Endothelial cell of umbilical vein (primary cell): ENCODE data around the gene LTBP2. TPM values are rescaled to one million over a fixed set of nuclear protein-coding genes. Genes with fewer than 3 reads are reported as not detected.

Experiments used
- BruUV-seq: library from RNA; stranded (reverse); fragments of 400-500 nt; replicated peaks from 2 replicates; lab custom pipeline; 2021; lab: Mats Ljungman, UMichigan
- CTCF ChIA-PET: fragments of 300-600, 350-600 bp; sonication (Branson Sonifier 250); formaldehyde crosslinking; loops from one replicate; lab custom pipeline; 2021; ENCODE audit warnings: antibody characterized with exemption, inconsistent platforms; lab: Charles Lee
- POLR2A ChIA-PET: fragments of 300-600, 350-600 bp; sonication (Branson Sonifier 250); formaldehyde crosslinking; loops from one replicate; lab custom pipeline; 2021; ENCODE audit warnings: antibody characterized with exemption, inconsistent platforms; lab: Charles Lee
- DNase-seq: peaks from one replicate; pipeline ENCODE4 v3.0.0-alpha.2; 2011; ENCODE audit warnings: low read depth, low spot score
- FAIRE-seq: peaks from 2 replicates; lab custom pipeline; 2011; peaks lifted over from hg19 to GRCh38; lab: Jason Lieb, UNC
- H2AFZ ChIP-seq: 2 replicates; pipeline ENCODE4 v1.6.0; 2012; ENCODE audit warnings: low read depth, low read length, control low read depth, inconsistent platforms
- H3K27ac ChIP-seq: 2 replicates; pipeline ENCODE4 v1.5.1; 2011; ENCODE audit warnings: low read depth, mild to moderate bottlenecking, control low read depth, low read length, moderate library complexity; ENCODE audit not compliant: insufficient read depth
- H3K27me3 ChIP-seq, 2 experiments: 2 replicates each; pipeline versions ENCODE4 v1.6.0 to v1.6.1; 2011; ENCODE audit warnings: low read length in 2 of 2, mixed read lengths in 1 of 2; ENCODE audit not compliant: control insufficient read depth in 2 of 2, insufficient read depth in 2 of 2
- H3K36me3 ChIP-seq, 2 experiments: 2 replicates in 1 of 2; 3 replicates in 1 of 2; pipeline ENCODE4 v1.5.1; 2011; ENCODE audit warnings: low read length in 2 of 2, mild to moderate bottlenecking in 1 of 2, moderate library complexity in 1 of 2; ENCODE audit not compliant: control insufficient read depth in 2 of 2, insufficient read depth in 2 of 2; ENCODE audit errors: extremely low read depth in 1 of 2
- H3K4me1 ChIP-seq: 3 replicates; pipeline ENCODE4 v1.5.1; 2011; ENCODE audit warnings: mild to moderate bottlenecking, low read length; ENCODE audit not compliant: control insufficient read depth, insufficient read depth; ENCODE audit errors: extremely low read depth
- H3K4me2 ChIP-seq: 2 replicates; pipeline ENCODE4 v1.6.1; 2011; ENCODE audit warnings: low read length, control low read depth, mixed read lengths; ENCODE audit not compliant: insufficient read depth
- H3K4me3 ChIP-seq, 3 experiments: fragments of 200-600 bp in 1 of 3; sonication (generic), shearing (Covaris generic) in 1 of 3; replicated peaks in 1 of 3; 2 replicates each; pipeline ENCODE4 v1.5.1; 2011 to 2016; ENCODE audit warnings: control low read depth in 3 of 3, low read length in 3 of 3, mild to moderate bottlenecking in 2 of 3, inconsistent platforms in 1 of 3, low read depth in 1 of 3, moderate library complexity in 1 of 3; ENCODE audit not compliant: insufficient read depth in 1 of 3
- H3K79me2 ChIP-seq: 2 replicates; pipeline ENCODE4 v1.6.0; 2012; ENCODE audit warnings: low read length, inconsistent platforms; ENCODE audit not compliant: control insufficient read depth, insufficient read depth
- H3K9ac ChIP-seq: replicated peaks from 2 replicates; pipeline ENCODE3; 2011; ENCODE audit warnings: low read length, control low read depth; ENCODE audit not compliant: insufficient read depth; ENCODE audit errors: extremely low read depth
- H3K9me1 ChIP-seq: replicated peaks from 3 replicates; pipeline ENCODE4 v1.6.0; 2011; ENCODE audit warnings: mild to moderate bottlenecking, low read length; ENCODE audit not compliant: control insufficient read depth, insufficient read depth; ENCODE audit errors: extremely low read depth
- H3K9me3 ChIP-seq: replicated peaks from 2 replicates; pipeline ENCODE4 v1.5.1; 2012; ENCODE audit warnings: low read length, inconsistent platforms; ENCODE audit not compliant: control insufficient read depth, insufficient read depth
- H4K20me1 ChIP-seq: replicated peaks from 2 replicates; pipeline ENCODE3; 2011; ENCODE audit warnings: mild to moderate bottlenecking, low read length; ENCODE audit not compliant: control insufficient read depth, insufficient read depth; ENCODE audit errors: extremely low read depth
- CTCF ChIP-seq, 2 donors: IDR thresholded peaks; 1 replicate in 1 of 2; 2 replicates in 1 of 2; pipeline ENCODE4 v1.5.1; 2011; ENCODE audit warnings: low read length in 2 of 2, mild to moderate bottlenecking in 2 of 2, moderate library complexity in 2 of 2, control low read depth in 1 of 2, inconsistent platforms in 1 of 2, low read depth in 1 of 2; ENCODE audit not compliant: insufficient read depth in 1 of 2; ENCODE audit errors: extremely low read depth in 1 of 2
- EZH2 ChIP-seq: IDR thresholded peaks from 2 replicates; pipeline ENCODE4 v1.6.1; 2012; ENCODE audit warnings: borderline replicate concordance, low read depth, mild to moderate bottlenecking, moderate library complexity, low read length, inconsistent platforms; ENCODE audit not compliant: severe bottlenecking
- FOS ChIP-seq: IDR thresholded peaks from 2 replicates; pipeline ENCODE4 v1.6.1; 2011; ENCODE audit warnings: mild to moderate bottlenecking, low read length, moderate library complexity, borderline replicate concordance; ENCODE audit not compliant: insufficient read depth
- GATA2 ChIP-seq: IDR thresholded peaks from 2 replicates; pipeline ENCODE4 v1.7.0; 2011; ENCODE audit warnings: low read depth, mild to moderate bottlenecking, moderate library complexity, mixed read lengths, low read length; ENCODE audit not compliant: insufficient read length, insufficient read depth
- JUN ChIP-seq: IDR thresholded peaks from 2 replicates; pipeline ENCODE4 v1.6.1; 2011; ENCODE audit warnings: borderline replicate concordance, low read depth; ENCODE audit not compliant: insufficient read length, insufficient read depth
- MAX ChIP-seq: IDR thresholded peaks from 2 replicates; pipeline ENCODE4 v1.6.1; 2011; ENCODE audit not compliant: insufficient read depth, insufficient read length
- MYC ChIP-seq: IDR thresholded peaks from one replicate; pipeline ENCODE4 v1.6.1; 2011; ENCODE audit warnings: mild to moderate bottlenecking, low read depth, low read length
- POLR2A ChIP-seq: IDR thresholded peaks from 2 replicates; pipeline ENCODE4 v1.6.1; 2012; ENCODE audit warnings: low read depth, mild to moderate bottlenecking, control low read depth, low read length
- POLR2AphosphoS5 ChIP-seq: IDR thresholded peaks from 2 replicates; pipeline ENCODE4 v1.6.1; 2012; ENCODE audit warnings: low read depth, mild to moderate bottlenecking, control low read depth, low read length, moderate library complexity; ENCODE audit not compliant: insufficient read depth
- dilution Hi-C: fragments of 300-500 bp; cut with MboI; formaldehyde crosslinking; loops from one replicate; pipeline ENCODE4 v1.15.0; 2019; ENCODE audit warnings: low sequenced_read_pairs; ENCODE audit not compliant: extremely low pct_ligation_motif_present
- intact Hi-C: fragments of 100-400 bp; cut with micrococcal nuclease; formaldehyde crosslinking; loops from one replicate; pipeline ENCODE4 v1.10.0; 2022
- polyA plus RNA-seq, 4 experiments: library from polyadenylated mRNA; depleted of rRNA in 3 of 4; stranded (reverse) in 3 of 4; unstranded in 1 of 4; fragments of >200 nt; gene quantifications; 2 replicates each; pipeline versions ENCODE4 v1.2.1 to v1.2.3, GENCODE V29; 2011 to 2012; ENCODE audit warnings: missing spikeins in 1 of 4
- total RNA-seq: library from RNA; stranded (reverse); gene quantifications from 2 replicates; pipeline ENCODE4 v1.2.3, GENCODE V29; 2021

LTBP2 gene
- total and polyA plus RNA-seq, 2 donors (not counting 3 experiments of a cell fraction or from before 2014, with no cell fraction given) = 209 to 268 TPM

GRCh38 chr14:74490486-74490885 is 121.6 kb downstream of the LTBP2 start:
- H3K9ac ChIP-seq = no peak overlapping the region
- no peak overlapping the region for H3K4me3 ChIP-seq
- H3K4me1 ChIP-seq = peaks cover 76% of the 10 kb centered on the region
- H3K36me3 ChIP-seq = peaks cover 0 to 6% of the 10 kb centered on the region in 2 experiments
- H4K20me1 ChIP-seq = no peaks in the 10 kb centered on the region
- no peaks in the 10 kb centered on the region for H3K9me1 ChIP-seq
- H3K27ac ChIP-seq = no peak overlapping the region
- H3K27me3 ChIP-seq = no peaks in the 10 kb centered on the region
- H2AFZ ChIP-seq = no peak overlapping the region
- peaks cover 31% of the 10 kb centered on the region for H3K79me2 ChIP-seq
- no peaks in the 10 kb centered on the region for H3K9me3 ChIP-seq
- TF ChIP-seq MYC (no peak), CTCF (IDR thresholded peaks at IDR 0.05; ENCODE audit: extremely low read depth in 1 of 2, insufficient read depth in 1 of 2, low read depth in 1 of 2, low read length in 2 of 2) (no peak), EZH2 (no peak), GATA2 (no peak), JUN (no peak), FOS (no peak), MAX (no peak), POLR2A (no peak), POLR2AphosphoS5 (no peak)
- no TSS peak for BruUV-seq
- DNase-seq (no peak), FAIRE-seq (no peak)
- no peak overlapping the region for H3K4me2 ChIP-seq
- dilution Hi-C loops = no loop called here
- intact Hi-C loops = loop anchor here (5.0 kb wide), 1 partner anchor 82 kb away; no protein-coding TSS in a partner anchor
- CTCF ChIA-PET = interaction anchor here (1.0 to 1.5 kb wide), 3 partner anchors 9 to 118 kb away, joined by 3 read pairs; no protein-coding TSS in a partner anchor
- POLR2A ChIA-PET = no interaction called here
